Stimulated activated CD4-positive, alpha-beta T cell treated with anti-CD3 and anti-CD28 coated beads, Interleukin-12 subunit alpha, Interleukin-12 subunit beta, amount 100 ng/mL, for 4 hours (primary cell): ENCODE data around the gene NGB.

Experiments used
- DNase-seq: peaks from one replicate; pipeline ENCODE4 v3.0.0-alpha.2; 2020

NGB gene

DNA sequence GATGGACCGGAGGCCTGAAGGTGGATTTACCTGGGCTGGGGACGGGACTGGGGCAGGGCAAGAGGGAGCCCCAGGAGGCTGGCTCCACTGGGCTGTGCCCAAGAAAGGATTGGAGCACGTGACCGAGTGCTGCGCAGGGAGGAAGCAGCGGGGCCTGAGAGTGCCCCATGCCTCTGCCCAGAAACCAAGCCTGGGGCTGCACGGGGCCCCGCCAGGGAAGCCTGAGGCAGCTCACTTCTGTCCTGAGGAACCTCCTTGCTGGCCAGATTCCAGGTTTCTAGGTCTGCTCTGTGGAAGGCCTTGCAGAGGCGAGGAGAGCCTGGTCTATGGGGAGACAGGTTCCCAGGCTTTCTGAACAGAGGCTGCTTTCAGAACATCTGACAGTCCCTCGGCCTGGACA lies 10.4 kb downstream of the NGB start:
- no peak for DNase-seq

DNA sequence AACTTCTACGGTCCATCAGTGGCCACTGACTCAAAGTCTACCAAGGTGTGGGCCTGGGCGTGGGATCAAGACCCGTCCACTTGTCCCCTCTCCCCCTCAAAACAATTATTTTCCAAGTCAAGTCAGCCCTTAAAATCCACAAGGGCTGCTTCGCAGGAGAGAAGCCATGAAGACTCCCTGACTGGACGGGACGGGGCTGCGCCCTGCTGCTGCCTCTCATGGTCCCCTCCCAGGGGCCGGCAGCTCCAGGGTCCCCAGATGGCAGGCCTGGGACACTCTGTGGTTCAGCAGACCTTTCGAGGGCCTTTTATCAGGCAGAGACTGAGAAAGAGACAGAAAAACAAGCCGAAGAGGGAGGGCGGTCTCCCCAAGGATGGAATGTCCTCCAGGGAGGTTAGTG lies 10.8 kb downstream of the NGB start:
- no peak for DNase-seq

DNA sequence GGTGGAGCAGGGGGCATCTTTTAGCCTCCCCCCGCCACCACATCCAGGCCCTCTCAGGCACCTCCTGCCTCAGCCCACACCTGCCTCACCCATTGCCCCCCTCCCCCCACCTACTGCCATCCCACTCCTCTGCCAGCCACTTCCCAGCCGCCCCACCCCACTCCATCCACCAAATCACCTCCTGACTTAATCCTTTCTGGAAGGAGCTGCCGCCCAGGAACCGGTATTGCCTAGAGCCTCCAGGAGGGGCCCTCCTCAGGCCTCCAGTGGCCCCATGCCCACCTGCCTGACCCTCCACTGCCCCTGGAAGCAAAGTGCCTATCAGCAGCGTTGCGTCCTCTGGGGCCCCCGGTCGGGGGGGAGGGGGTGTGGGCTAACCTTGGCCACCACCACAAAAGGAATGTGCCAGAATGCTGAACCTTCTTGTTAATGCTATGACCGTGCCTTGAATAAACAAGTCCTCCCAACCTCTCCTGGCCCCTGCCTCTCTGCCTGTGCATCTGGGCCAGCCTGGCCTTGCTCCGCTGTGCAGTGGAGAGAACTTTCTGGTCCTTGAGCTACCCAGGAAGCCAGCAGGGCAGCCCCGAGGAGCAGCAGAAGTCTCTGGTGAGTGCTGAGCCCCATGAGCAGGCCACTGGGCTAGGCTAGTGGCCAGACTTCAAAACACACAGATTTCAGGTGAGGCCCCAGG lies 11.8 kb downstream of the NGB start:
- no peak for DNase-seq

DNA sequence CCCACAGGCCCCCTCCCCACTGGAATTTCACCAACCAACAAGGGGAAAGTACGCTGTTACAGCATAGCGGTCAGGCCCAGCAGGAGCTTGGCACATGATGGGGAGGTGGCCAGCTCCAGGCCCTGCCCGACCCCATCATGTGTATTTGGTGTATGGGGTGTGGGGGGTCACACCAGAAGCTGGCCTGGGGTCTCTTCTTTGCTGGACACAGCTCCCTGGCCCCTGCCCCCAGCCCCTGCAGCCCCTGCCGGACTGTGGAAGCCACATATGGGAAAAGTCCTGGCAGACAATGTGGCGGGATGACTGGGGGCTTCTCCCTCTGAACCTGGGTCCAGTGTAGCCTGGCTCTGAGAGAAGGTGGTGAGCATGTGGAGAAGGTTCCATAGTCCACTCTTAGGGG lies 12.4 kb downstream of the NGB start:
- DNase-seq, result no peak

DNA sequence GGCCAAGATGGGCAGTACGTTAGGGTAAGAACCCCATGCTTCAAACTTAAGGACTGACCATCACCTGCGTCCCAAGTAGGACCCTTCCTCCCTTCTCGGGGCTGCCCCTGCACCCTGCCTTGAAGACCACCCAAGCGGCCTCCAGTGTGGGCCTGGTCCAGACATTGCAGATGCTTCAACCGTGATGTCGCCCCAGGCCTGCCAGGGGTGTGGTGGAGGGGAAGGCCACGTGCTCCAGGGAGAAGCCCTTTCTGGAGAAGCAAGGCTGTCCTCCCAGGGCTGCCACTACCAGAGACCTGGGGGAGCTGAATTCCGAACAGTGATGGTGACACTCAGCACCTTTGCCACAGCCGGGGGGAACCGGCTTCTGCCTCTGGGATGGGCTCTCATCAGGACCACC lies 13.3 kb downstream of the NGB start:
- no peak for DNase-seq

DNA sequence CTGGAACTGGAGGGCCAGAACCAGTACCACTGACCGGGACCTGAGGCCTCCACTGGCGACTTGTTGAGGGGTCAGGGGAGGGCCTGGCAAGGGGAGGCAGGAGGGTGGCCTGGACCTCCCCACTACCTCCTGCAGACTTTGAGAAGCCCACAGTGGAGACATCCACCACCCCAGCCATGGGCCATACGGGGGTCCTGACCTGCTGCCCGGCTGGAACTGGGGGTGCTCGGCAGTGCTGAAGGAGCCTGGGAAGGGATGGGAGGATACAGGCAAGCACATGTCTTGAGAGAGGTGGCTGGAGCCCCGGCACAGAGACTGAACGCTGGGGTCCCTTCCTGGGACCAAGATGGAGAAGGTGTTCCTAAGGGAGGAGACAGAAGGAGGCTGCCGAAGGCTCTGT lies 14.3 kb downstream of the NGB start:
- DNase-seq, result no peak

DNA sequence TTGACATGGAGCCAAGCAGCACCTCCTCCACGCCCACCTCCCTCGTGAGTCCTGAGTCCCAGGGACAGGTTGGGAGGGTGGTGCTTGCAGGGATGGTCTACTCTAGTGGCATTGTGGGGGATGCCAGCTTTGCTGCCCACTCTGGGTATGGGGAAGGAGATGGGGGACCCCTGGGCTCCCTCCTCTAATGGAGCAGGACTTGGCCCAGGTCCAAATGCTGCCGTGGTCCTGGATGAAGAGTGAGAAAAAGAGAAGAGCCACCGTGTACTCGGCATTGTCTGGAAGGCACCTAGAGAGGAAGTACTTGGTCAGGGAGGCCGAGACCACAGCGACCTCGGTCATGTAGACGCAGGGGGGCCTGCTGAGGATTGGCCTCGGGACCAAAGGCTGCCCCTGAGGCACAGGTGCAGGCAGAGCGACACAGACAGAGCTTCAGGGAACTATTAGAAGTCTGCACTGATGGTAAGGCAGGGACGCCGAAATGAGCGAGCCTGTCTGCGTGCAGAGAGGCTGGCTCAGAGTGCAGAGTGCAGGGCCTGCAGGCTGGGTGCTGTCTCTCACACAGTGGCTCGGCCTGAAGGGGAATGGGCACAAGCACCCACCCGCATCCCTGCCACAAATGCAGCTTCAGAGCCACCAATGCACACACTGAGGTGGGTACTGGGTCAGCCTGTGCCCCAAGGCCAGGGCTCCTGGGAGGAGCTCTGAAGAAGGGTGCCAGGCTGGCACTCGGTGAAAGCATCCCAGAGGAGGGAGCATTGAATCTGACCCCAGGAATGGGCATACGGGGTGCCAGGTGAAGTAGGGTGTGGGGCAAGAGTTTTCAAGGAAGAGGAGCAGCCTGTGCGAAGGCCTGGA lies 17.4 kb downstream of the NGB start:
- no peak for DNase-seq

DNA sequence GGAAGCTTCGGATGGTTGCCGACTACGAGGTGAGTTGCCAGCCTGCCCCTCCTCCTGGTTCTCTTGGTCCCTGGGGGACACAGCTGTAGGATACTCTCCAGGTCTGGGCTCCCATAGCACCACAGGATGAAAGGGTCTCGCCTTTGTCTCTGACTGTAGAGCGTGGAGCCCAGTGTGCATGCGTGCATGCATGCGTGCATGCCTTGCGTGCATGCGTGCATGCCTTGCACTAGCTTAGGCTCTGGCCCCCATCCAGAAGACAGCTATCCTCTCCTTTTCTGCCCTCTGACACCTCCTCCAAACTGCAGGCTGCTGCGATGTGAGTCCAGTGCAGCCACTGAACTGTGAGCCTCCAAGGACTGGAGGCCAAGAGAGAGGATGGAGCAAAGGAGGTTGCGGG lies 19.1 kb downstream of the NGB start:
- DNase-seq, result no peak

DNA sequence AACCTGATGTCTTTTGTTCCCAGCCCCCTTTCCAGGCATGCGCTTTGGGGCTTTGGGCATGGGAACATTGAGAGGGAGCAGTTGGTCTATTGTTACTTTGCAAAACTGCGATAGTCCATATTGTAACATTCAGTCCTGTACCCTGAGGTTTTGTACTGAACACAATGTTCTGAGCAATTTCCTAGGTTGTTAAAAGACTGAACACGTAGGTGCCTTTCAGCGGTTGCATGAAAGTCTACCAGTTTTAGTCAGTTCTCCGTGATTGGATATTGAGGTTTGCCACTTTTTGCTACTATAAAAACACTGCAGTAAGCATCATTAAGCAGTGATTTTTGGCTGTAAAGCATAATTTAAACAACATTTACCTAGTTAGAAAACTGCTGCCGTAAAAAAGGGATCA lies 20.1 kb downstream of the NGB start:
- DNase-seq, result no peak

DNA sequence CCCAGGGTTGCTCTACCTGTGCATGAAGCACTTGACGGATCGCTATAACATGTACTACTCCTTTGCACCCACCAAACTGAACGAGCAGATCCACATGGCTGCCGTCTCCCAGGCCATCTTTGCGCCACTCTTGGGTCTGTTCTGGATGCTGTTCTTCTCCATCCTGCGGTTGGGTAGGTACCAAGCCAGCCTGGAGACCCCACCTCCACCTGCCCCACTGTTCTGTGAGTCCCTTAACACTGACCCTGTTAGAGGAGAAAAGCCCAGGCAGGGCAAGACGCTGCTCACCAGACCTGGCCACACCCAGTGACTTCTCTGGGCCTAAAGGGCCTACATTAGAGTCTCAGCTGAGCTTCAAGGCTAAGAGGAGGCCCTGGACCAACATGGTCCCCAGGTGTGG lies 21.7 kb downstream of the NGB start:
- no peak for DNase-seq

DNA sequence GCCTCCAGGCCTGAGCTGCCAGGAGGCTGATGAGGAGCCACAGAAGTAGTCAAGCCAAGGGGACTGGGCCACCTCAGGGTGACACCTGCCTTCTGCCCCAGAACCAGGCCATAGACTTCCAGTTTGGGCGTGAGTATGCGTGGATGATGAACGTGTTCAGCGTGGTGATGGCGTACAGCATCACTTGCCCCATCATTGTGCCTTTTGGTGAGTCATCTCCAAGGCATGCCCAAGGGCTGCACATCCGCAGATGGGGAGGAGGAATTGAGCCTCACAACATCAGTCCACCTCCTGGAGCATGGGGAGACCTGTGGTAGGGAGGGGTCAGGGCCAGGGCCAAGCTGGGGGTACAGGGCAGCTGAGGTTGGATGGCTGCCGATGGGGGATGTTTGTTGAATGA lies 22.3 kb downstream of the NGB start:
- DNase-seq, result no peak

DNA sequence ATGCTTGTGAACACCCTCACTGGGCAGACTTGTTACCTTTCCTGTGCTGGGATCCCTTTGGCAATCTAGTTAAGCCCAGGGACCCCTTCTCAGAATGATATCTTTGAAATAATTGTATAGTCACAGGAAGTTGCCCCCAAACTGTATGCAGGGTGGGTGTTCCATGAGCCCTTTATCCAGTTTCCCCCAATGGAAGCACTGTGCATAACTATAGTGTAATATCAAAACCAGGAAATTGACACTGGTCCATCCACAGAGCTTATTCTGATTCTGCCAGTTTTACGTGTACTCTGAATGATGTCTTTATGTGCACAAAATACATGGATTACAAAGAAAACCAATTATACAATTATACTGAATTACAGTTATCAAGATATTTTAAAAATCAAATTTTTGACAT lies 24.2 kb downstream of the NGB start:
- no peak for DNase-seq

DNA sequence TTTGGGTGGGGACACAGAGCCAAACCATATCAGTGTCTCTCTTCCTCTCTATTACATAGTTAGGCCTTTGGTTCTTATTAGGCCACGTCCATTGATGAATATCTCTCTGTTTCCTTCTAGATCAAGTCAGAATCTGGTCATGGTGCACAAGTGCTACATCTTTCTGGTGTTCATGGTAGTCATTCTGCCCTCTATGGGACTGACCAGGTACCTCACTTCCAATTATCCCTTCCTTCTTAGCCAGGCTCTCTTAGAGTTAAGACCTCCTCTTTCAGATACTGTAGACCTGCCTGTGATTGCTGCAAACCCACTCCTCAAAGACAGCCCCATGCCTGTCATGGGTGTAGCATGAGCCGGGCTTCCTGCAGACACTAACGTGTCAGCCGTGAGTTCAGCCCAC lies 25.2 kb downstream of the NGB start:
- DNase-seq, result no peak

DNA sequence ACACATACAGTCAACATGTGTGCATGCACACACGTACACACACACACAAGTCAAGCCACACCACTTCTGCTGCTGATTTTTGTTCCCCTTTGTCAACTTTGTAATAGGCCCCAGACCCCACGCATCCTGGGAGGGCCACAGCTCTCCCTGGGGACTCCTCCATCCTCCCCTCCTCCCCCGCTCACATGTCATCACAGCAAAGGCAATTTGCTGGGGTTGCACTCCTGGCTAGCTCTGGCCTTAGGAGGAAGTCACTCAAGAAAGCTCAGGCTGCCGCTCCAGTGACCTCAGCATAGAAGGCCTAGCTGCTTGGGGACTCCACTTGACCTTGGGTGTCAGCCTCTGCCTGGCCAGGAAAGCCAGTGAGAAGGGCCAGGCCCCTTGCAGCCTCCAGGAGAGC lies 27.2 kb downstream of the NGB start:
- no peak for DNase-seq

DNA sequence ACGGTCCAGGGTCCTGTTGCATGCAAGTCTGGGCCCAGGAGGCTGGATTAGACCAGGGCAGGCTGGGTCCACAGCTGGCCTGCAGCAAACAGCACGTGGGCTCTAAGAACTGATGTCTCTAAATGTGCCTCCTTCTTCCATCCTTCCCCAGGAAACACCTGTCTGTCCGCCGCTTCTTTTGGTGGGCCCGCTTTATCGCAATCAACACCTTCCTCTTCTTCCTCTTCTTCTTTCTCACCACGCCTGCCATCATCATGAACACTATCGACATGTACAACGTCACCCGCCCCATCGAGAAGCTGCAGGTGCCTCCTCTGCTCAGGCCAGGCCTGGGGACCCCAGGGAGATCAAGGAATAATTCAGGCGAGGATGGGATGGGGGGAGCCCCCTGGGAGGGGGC lies 28.3 kb downstream of the NGB start:
- no peak for DNase-seq

DNA sequence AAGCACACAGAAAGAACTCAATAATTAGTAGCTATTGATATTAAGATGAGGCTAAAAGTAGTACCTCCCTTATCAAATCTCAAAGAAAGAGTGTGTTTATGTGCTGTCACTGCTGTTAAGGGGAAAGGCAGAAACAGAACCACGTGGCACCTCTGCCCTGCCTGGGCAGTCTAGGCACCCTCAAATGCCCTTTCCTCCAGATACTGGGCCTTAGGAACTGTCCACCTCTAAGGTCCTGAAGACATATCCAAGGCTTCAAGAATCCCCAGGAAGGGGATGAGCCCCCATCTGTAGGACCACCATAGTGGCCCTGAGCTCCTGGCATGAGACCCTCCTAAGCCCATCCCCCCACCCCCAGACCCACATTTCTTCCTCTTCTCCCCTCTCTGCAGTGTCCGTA lies 29.1 kb downstream of the NGB start:
- DNase-seq, result no peak

DNA sequence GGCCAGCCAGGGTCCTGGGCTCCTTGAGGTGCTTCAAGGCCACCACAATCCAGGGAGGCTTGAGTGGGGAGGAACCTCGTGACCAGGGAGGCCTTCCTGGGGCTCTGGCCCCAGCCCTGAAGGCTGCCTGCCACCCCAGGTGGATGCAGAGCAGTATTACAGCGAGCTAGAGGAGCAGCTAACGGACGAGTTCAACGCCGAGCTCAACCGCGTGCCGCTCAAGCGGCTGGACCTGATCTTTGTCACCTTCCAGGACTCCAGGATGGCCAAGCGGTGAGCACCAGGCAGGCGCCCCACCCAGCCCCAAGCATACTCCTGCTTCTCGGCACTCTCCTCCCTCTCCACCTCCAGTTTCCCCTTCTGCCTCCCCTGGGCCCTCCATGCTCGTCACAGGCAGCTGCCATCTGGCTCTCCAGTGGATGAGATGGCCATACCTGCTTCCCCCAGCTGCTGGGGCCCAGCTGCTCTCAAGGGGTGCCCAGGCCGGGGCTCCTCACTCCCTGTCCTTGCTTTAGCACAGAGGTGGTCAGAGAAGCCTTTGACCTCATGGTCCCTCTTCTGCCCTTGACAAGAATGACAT lies 30.6 kb downstream of the NGB start:
- no peak for DNase-seq

DNA sequence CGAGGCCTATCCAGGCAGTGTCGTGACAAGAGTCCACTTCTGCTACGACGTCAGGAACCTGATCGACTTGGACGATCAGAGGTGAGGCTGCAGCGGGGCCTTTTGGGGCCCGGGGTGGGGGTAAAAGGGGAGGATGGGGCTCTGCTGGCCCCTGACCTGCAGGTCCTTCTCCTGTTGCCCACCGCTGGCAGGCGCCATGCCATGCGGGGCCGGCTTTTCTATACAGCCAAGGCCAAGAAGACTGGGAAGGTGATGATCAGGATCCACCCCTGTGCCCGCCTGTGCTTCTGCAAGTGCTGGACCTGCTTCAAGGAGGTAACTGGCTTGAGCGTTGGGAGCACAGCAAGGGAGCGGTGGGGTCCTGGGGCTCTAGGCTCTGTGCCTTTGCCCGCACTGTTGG lies 31.6 kb downstream of the NGB start:
- DNase-seq, result no peak

DNA sequence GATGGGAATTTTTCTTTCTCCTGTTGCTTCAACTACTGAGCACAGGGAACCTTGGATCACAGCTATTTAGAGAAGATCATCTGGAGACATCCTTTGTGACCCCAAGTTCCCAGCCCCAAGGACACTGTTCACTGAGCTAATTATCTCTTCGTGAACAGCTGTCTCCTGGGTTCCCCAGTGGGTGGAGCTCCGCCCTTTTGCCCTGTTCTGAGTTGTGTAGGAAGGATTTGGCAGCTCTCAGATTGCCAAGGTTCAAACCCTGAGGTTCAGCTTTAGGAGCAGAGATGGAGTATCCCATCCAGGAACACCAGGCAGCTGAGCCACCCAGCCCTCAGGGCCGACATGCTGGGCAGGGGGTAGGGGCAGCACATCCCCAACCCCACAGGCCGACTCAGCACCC lies 32.0 kb downstream of the NGB start:
- no peak for DNase-seq

DNA sequence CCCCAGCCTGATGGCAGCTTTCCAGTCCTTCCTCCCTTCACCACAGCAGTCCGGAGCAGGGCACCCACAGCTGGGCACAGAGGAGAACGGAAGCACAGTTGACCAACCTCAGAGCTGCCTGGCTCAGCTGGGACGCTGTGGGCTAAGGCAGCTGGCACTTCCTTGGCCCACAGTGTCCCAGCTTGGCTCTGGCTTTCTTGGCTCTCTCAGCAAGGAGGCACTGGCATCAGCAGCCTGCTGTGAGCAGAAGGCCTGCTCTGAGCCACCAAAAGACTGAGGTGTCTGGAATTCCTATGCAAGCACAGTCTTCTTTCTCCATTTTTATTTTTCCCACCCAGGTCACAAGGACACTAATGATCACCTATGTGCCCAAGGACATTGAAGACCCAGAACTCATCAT lies 32.6 kb downstream of the NGB start:
- no peak for DNase-seq

DNA sequence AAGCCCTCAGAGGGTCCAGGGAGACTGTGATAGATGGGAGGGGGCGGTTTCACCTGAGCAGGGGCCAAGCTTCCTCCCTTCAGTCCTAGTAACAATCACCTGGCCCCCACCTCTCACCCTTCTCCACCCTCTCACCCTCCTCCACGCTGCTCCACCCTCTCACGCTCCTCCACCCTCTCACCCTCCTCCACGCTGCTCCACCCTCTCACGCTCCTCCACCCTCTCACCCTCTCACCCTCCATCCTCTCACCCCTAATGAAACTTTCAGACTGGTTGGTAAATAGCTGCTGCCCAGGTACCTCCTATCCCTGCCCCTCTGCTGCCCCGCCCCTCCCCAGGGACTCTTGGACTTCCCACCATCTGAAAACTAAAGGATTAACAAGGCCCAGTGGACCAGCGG lies 34.2 kb downstream of the NGB start:
- DNase-seq, result no peak

DNA sequence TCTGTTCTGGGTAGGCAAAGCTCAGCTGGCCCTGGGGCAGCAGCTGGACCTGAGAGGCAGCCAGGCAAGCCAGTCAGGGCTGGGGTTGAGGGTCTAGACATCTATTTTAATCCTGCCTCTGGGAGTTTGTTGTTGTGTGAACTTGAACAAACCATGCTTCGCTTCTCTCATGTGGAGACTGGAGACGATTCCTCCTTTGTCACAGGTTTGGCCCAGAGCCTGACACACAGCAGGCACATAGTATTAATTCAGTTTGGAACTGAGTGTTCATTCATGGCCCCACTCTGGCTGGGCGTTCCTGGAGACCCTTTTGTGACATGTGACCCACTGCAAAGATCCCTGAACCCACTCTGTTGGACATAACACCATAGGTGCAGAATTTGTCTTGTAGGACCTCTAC lies 39.3 kb downstream of the NGB start:
- DNase-seq, result no peak

DNA sequence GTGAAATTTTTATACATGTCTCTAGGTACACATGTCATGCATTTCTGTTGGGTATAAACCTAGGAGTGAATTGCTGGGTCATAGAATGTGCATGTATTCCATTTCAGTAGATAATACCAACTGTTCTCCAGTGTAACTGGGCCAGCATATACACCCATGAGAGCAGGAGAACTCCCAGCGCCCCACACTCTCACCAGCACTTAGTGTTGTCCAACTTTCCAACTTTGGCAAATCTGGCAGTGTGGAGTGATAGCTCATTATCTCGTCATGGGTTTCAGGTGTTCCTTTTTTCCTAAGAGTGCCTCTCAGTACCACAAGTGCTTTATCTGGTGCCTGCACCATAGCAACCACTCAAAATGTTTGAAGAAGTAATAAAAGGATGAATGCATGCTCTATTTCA lies 40.1 kb downstream of the NGB start:
- DNase-seq, result no peak

DNA sequence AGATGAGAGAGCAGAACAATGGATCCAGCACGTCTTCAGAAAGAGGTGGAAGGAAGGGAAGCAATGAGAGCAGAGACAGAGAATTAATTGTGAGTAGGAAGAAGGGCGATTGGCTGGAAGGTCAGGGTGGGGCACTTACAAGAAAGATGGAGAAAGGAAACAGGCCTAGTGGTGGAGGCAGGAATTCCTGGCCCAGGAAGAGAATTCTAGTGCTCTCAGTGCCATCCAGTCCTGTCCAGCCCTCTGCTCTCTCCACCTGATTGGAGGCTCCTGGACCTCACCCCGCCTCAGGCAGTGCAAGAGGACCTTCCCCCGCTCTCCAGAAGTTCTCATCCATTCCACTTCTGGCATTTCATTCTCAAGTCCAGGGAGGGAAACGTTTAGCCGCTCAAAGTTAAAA lies 43.0 kb downstream of the NGB start:
- DNase-seq, result no peak
